IMR-90 (cell line): Measurements from ENCODE around the gene WNT2B. TPM values are rescaled to one million over a fixed set of nuclear protein-coding genes. Genes with fewer than 3 reads are reported as not detected.

ENCODE experiments used
- ATAC-seq: fragments of 200-7000 bp; cut with Tn5 transposase; 2 replicates; pipeline ENCODE4 v1.9.1; 2020; ENCODE audit warnings: low read depth, mild to moderate bottlenecking, moderate library complexity
- BruUV-seq: library from RNA; stranded (reverse); fragments of 400-500 nt; replicated peaks from 2 replicates; lab custom pipeline; 2021; lab: Mats Ljungman, UMichigan
- CTCF ChIA-PET: fragments of 300-600 bp; formaldehyde crosslinking; extraction: SDS; loops from one replicate; lab custom pipeline; 2021; ENCODE audit warnings: antibody characterized with exemption; lab: Yijun Ruan, JAX
- POLR2A ChIA-PET: fragments of 300-600 bp; sonication (Branson Sonifier 250); formaldehyde crosslinking; loops from one replicate; lab custom pipeline; 2022; ENCODE audit warnings: antibody characterized with exemption; ENCODE audit not compliant: unreplicated experiment; lab: Charles Lee
- DNase-seq: peaks from one replicate; pipeline ENCODE4 v3.0.0; 2013
- H2AFZ ChIP-seq: replicated peaks from 2 replicates; pipeline ENCODE3; 2013; ENCODE audit warnings: low read length, mild to moderate bottlenecking; ENCODE audit not compliant: poor library complexity
- H2AK5ac ChIP-seq: 2 replicates; pipeline ENCODE4 v1.6.1; 2013; ENCODE audit warnings: low read depth, low read length, inconsistent platforms
- H2AK9ac ChIP-seq: replicated peaks from 2 replicates; pipeline ENCODE3; 2013; ENCODE audit warnings: mild to moderate bottlenecking, low read depth, low read length, moderate library complexity; ENCODE audit not compliant: poor library complexity
- H2BK120ac ChIP-seq: 2 replicates; pipeline ENCODE4 v1.6.1; 2013; ENCODE audit warnings: low read depth, low read length, inconsistent platforms
- H2BK15ac ChIP-seq: 3 replicates; pipeline ENCODE4 v1.6.1; 2013; ENCODE audit warnings: low read depth, low read length, inconsistent platforms
- H2BK20ac ChIP-seq: 2 replicates; pipeline ENCODE4 v1.6.1; 2013; ENCODE audit warnings: low read depth, mild to moderate bottlenecking, inconsistent platforms, low read length, moderate library complexity
- H2BK5ac ChIP-seq: 2 replicates; pipeline ENCODE4 v1.6.1; 2013; ENCODE audit warnings: mild to moderate bottlenecking, low read depth, low read length, inconsistent platforms; ENCODE audit not compliant: poor library complexity, severe bottlenecking
- H3K14ac ChIP-seq: replicated peaks from 2 replicates; pipeline ENCODE4 v1.6.1; 2013; ENCODE audit warnings: low read depth, low read length, inconsistent platforms
- H3K18ac ChIP-seq: 2 replicates; pipeline ENCODE4 v1.6.1; 2013; ENCODE audit warnings: low read depth, low read length, control low read depth
- H3K23ac ChIP-seq: 2 replicates; pipeline ENCODE4 v1.6.1; 2013; ENCODE audit warnings: low read depth, low read length, inconsistent platforms
- H3K27ac ChIP-seq: 2 replicates; pipeline ENCODE4 v1.5.1; 2013; ENCODE audit warnings: mild to moderate bottlenecking, control low read depth, low read length; ENCODE audit not compliant: insufficient read depth
- H3K27me3 ChIP-seq: 2 replicates; pipeline ENCODE4 v1.6.1; 2013; ENCODE audit warnings: low read length; ENCODE audit not compliant: control insufficient read depth, insufficient read depth
- H3K36me3 ChIP-seq: 2 replicates; pipeline ENCODE4 v1.6.1; 2013; ENCODE audit warnings: low read length, mixed read lengths; ENCODE audit not compliant: control insufficient read depth, insufficient read depth
- H3K4ac ChIP-seq: 2 replicates; pipeline ENCODE4 v1.6.1; 2013; ENCODE audit warnings: low read depth, low read length, inconsistent platforms
- H3K4me1 ChIP-seq: 2 replicates; pipeline ENCODE4 v1.6.1; 2013; ENCODE audit warnings: low read length, mixed read lengths; ENCODE audit not compliant: control insufficient read depth, insufficient read depth
- H3K4me2 ChIP-seq: 2 replicates; pipeline ENCODE4 v1.6.1; 2013; ENCODE audit warnings: low read depth, mild to moderate bottlenecking, control low read depth, low read length, moderate library complexity
- H3K4me3 ChIP-seq: 2 replicates; pipeline ENCODE4 v1.5.1; 2013; ENCODE audit warnings: low read depth, mild to moderate bottlenecking, control low read depth, low read length, moderate library complexity; ENCODE audit not compliant: insufficient read depth
- H3K56ac ChIP-seq: 2 replicates; pipeline ENCODE4 v1.6.1; 2013; ENCODE audit warnings: low read length, inconsistent platforms; ENCODE audit not compliant: insufficient read depth; ENCODE audit errors: extremely low read depth
- H3K79me1 ChIP-seq, 2 experiments: 2 replicates each; pipeline ENCODE4 v1.6.1; 2013; ENCODE audit warnings: low read length in 2 of 2, inconsistent platforms in 1 of 2, low read depth in 1 of 2
- H3K9ac ChIP-seq: 2 replicates; pipeline ENCODE4 v1.6.1; 2013; ENCODE audit warnings: low read depth, low read length, control low read depth
- H3K9me1 ChIP-seq: 2 replicates; pipeline ENCODE4 v1.6.1; 2013; ENCODE audit warnings: low read length, inconsistent platforms; ENCODE audit not compliant: insufficient read depth
- H3K9me3 ChIP-seq: 2 replicates; pipeline ENCODE4 v1.6.1; 2013; ENCODE audit warnings: low read length; ENCODE audit not compliant: control insufficient read depth, insufficient read depth
- H4K20me1 ChIP-seq: 2 replicates; pipeline ENCODE4 v1.6.1; 2013; ENCODE audit warnings: low read length, inconsistent platforms; ENCODE audit not compliant: insufficient read depth
- H4K5ac ChIP-seq: 2 replicates; pipeline ENCODE4 v1.6.1; 2013; ENCODE audit warnings: mild to moderate bottlenecking, low read depth, low read length, control low read depth
- H4K8ac ChIP-seq, 2 experiments: 2 replicates each; pipeline ENCODE4 v1.6.1; 2013; ENCODE audit warnings: low read depth in 2 of 2, low read length in 2 of 2, control low read depth in 1 of 2, inconsistent platforms in 1 of 2
- H4K91ac ChIP-seq: 2 replicates; pipeline ENCODE4 v1.6.1; 2013; ENCODE audit warnings: low read depth, low read length, inconsistent platforms; ENCODE audit not compliant: insufficient read depth
- CHD1 ChIP-seq: IDR thresholded peaks from 2 replicates; pipeline ENCODE4 v1.6.1; 2012; ENCODE audit warnings: low read depth, low read length, improper control_type of control experiment
- FOS ChIP-seq: fragments of 150-350 bp; IDR thresholded peaks from 2 replicates; pipeline ENCODE4 v1.6.1; 2016; ENCODE audit warnings: low read depth, low read length
- MAZ ChIP-seq: IDR thresholded peaks from 2 replicates; pipeline ENCODE4 v1.6.1; 2012; ENCODE audit warnings: low read depth, mild to moderate bottlenecking, low read length, improper control_type of control experiment, moderate library complexity, borderline replicate concordance
- POLR2A ChIP-seq: IDR thresholded peaks from 2 replicates; pipeline ENCODE4 v1.6.1; 2012; ENCODE audit warnings: mild to moderate bottlenecking, low read depth, low read length
- RCOR1 ChIP-seq: IDR thresholded peaks from 2 replicates; pipeline ENCODE4 v1.6.1; 2012; ENCODE audit warnings: mild to moderate bottlenecking, low read length, improper control_type of control experiment; ENCODE audit not compliant: insufficient replicate concordance
- WGBS, 2 experiments: methylation state at CpG; one replicate each; pipeline versions ENCODE4 v1.1.5 to v1.1.7; 2013; ENCODE audit warnings: missing lambda C conversion rate in 2 of 2; ENCODE audit not compliant: insufficient read length in 1 of 2; ENCODE audit errors: extremely low coverage in 2 of 2; 5-methylcytosine and 5-hydroxymethylcytosine counted together
- dilution Hi-C: fragments of 300-500 bp; cut with HindIII; formaldehyde crosslinking; loops from one replicate; pipeline ENCODE4 v1.14.3; 2018; ENCODE audit warnings: low sequenced_read_pairs; ENCODE audit not compliant: unreplicated experiment
- in situ Hi-C: fragments of 300-500 bp; cut with MboI; formaldehyde crosslinking; loops from 3 replicates; pipeline ENCODE4 v1.14.3; 2019; ENCODE audit warnings: low sequenced_read_pairs, inconsistent platforms, mixed read lengths
- intact Hi-C: fragments of 100-400 bp; cut with micrococcal nuclease; formaldehyde crosslinking; loops from 2 replicates; pipeline ENCODE4 v1.10.0; 2022
- polyA plus RNA-seq, 3 experiments: library from polyadenylated mRNA; depleted of rRNA; stranded (reverse); fragments of >200 nt; gene quantifications; 2 replicates each; pipeline ENCODE4 v1.2.3, GENCODE V29; 2012; ENCODE audit warnings: low replicate concordance in 1 of 3
- total RNA-seq: library from RNA; depleted of rRNA; stranded (reverse); fragments of >200 nt; gene quantifications from 2 replicates; pipeline ENCODE4 v1.2.3, GENCODE V29; 2012
- TF ChIP-seq, protein P1 (sequence below): fragments of 150-350 bp; IDR thresholded peaks from 2 replicates; pipeline ENCODE4 v1.6.1; 2017; ENCODE audit warnings: mild to moderate bottlenecking, antibody characterized with exemption, low read length, low read depth
- TF ChIP-seq, protein P2 (sequence below): fragments of 150-350 bp; IDR thresholded peaks from 2 replicates; pipeline ENCODE4 v1.6.1; 2016; ENCODE audit warnings: low read depth, mild to moderate bottlenecking, low read length, moderate library complexity, borderline replicate concordance

Gene WNT2B
- total and polyA plus RNA-seq, 2 of the 4 experiments (the other 2 are of a cell fraction), result 0.50 to 0.54 TPM

- WGBS, 2 experiments, result no CpG with 5 or more reads among the region's 5 CpGs
- POLR2A ChIA-PET, result interaction anchor here (0.6 kb wide), 2 partner anchors 56 to 217 kb away, joined by 4 read pairs; no protein-coding TSS in a partner anchor
Observed at GRCh38 chr1:112488141-112488540, 20.6 kb upstream of the WNT2B start.

More at GRCh38 chr1:112488141-112488540, 20.6 kb upstream of the WNT2B start:
- no peaks in the 10 kb centered on the region for H4K20me1 ChIP-seq
- no peak overlapping the region for H2AFZ ChIP-seq
- no peak overlapping the region for H3K23ac ChIP-seq
- dilution Hi-C loops (no loop called here), intact Hi-C loops (no loop called here), in situ Hi-C loops (no loop called here)
- H2AK9ac ChIP-seq, result no peak overlapping the region
- H3K9ac ChIP-seq, result no peak overlapping the region
- no peak overlapping the region for H2BK20ac ChIP-seq
- no peak overlapping the region for H2BK5ac ChIP-seq
- no peaks in the 10 kb centered on the region for H3K27me3 ChIP-seq
- no TSS peak for BruUV-seq
- H4K91ac ChIP-seq, result no peak overlapping the region
- H4K5ac ChIP-seq, result no peak overlapping the region
- no peak overlapping the region for H3K4me2 ChIP-seq
- no peaks in the 10 kb centered on the region for H3K9me1 ChIP-seq
- no peak overlapping the region for H2BK120ac ChIP-seq
- no peak overlapping the region for H2AK5ac ChIP-seq
- no peak for TF ChIP-seq RCOR1
- TF ChIP-seq CHD1, result no peak
- TF ChIP-seq, protein P1, sequence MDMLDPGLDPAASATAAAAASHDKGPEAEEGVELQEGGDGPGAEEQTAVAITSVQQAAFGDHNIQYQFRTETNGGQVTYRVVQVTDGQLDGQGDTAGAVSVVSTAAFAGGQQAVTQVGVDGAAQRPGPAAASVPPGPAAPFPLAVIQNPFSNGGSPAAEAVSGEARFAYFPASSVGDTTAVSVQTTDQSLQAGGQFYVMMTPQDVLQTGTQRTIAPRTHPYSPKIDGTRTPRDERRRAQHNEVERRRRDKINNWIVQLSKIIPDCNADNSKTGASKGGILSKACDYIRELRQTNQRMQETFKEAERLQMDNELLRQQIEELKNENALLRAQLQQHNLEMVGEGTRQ, result no peak
- no peak for TF ChIP-seq FOS
- TF ChIP-seq MAZ, result no peak
- TF ChIP-seq, protein P2, sequence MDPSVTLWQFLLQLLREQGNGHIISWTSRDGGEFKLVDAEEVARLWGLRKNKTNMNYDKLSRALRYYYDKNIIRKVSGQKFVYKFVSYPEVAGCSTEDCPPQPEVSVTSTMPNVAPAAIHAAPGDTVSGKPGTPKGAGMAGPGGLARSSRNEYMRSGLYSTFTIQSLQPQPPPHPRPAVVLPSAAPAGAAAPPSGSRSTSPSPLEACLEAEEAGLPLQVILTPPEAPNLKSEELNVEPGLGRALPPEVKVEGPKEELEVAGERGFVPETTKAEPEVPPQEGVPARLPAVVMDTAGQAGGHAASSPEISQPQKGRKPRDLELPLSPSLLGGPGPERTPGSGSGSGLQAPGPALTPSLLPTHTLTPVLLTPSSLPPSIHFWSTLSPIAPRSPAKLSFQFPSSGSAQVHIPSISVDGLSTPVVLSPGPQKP, result no peak
- no peak for TF ChIP-seq POLR2A
- no peak overlapping the region for H3K14ac ChIP-seq
- H3K27ac ChIP-seq, result no peak overlapping the region
- DNase-seq (no peak), ATAC-seq (no peak)
- no peak overlapping the region for H3K18ac ChIP-seq
- H3K79me1 ChIP-seq, result no peaks in the 10 kb centered on the region
- no peaks in the 10 kb centered on the region for H3K36me3 ChIP-seq
- H4K8ac ChIP-seq, result no peak overlapping the region
- H3K56ac ChIP-seq, result no peak overlapping the region
- H3K4me1 ChIP-seq, result no peaks in the 10 kb centered on the region
- H3K4me3 ChIP-seq, result no peak overlapping the region
- no peak overlapping the region for H3K4ac ChIP-seq
- H2BK15ac ChIP-seq, result no peak overlapping the region
- no peaks in the 10 kb centered on the region for H3K9me3 ChIP-seq
- CTCF ChIA-PET, result interaction anchor here (0.6 to 1.1 kb wide), 3 partner anchors 12 to 44 kb away, joined by 3 to 4 read pairs (median 3); no protein-coding TSS in a partner anchor
